PC-9 (cell line): ENCODE results near the gene C2CD2.

Source experiments
- EZH2 ChIP-seq: fragments of 200-600 bp; sonication (generic); IDR thresholded peaks from 2 replicates; pipeline ENCODE4 v1.8.0; 2017; ENCODE audit warnings: antibody characterized with exemption, low read depth
- TF ChIP-seq, protein P1 (sequence below): fragments of 200-600 bp; sonication (generic); conservative IDR thresholded peaks from 2 replicates; pipeline ENCODE4 v1.6.1; 2017; ENCODE audit warnings: mixed run types, antibody characterized with exemption, mild to moderate bottlenecking, moderate library complexity

DNA sequence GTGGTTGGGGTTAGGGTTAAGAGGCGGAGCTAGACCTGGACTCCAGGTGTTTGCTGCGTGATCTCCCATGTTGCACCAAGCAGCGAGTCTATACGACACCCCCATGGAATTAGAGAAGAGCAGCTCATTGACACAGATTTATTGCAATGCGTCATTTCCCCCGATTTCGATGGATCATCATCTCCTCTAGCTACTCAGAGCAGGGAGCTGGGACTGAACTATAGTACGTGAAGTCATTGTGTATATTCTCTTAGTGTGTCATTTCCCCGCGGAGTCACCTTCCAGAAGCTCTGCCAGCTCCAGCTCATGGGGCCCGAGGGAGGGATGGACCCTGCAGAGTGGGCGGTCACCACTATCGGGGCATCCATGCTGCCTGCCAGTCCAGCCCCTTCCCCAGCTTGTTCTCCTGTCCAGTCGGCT lies 7.5 kb upstream of the C2CD2 start:
- TF ChIP-seq, protein P1, sequence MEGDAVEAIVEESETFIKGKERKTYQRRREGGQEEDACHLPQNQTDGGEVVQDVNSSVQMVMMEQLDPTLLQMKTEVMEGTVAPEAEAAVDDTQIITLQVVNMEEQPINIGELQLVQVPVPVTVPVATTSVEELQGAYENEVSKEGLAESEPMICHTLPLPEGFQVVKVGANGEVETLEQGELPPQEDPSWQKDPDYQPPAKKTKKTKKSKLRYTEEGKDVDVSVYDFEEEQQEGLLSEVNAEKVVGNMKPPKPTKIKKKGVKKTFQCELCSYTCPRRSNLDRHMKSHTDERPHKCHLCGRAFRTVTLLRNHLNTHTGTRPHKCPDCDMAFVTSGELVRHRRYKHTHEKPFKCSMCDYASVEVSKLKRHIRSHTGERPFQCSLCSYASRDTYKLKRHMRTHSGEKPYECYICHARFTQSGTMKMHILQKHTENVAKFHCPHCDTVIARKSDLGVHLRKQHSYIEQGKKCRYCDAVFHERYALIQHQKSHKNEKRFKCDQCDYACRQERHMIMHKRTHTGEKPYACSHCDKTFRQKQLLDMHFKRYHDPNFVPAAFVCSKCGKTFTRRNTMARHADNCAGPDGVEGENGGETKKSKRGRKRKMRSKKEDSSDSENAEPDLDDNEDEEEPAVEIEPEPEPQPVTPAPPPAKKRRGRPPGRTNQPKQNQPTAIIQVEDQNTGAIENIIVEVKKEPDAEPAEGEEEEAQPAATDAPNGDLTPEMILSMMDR, result no peak
- no peak for TF ChIP-seq EZH2
